Central memory CD8-positive, alpha-beta T cell (primary cell): ENCODE measurements around the gene TMEM123.
A peak's percentile ranks its signal among the peaks of the same experiment; 100 is the strongest.
"Not testable (repeated sequence)": the region's sequence is repeated elsewhere in the genome, so short reads cannot be mapped to it uniquely, and the experiment has no call there.

ENCODE experiments used
- ATAC-seq: fragments of 150-1000 bp; cut with Tn5 transposase; replicated peaks from 2 replicates; pipeline ENCODE4 v1.10.0; 2022; ENCODE audit warnings: mild to moderate bottlenecking, moderate FRiP score, moderate number of reproducible peaks; ENCODE audit not compliant: poor library complexity, severe bottlenecking; ENCODE audit errors: extremely low read depth
- DNase-seq, 2 donors: peaks; one replicate each; pipeline ENCODE4 v3.0.0; 2021; ENCODE audit warnings: low spot score in 2 of 2
- H3K27ac Mint-ChIP-seq: one replicate; pipeline ENCODE4 v1.8.0; 2022; ENCODE audit warnings: low read depth, mild to moderate bottlenecking, moderate library complexity, mixed read lengths
- H3K27me3 Mint-ChIP-seq: one replicate; pipeline ENCODE4 v1.8.0; 2022; ENCODE audit warnings: mixed read lengths
- H3K36me3 Mint-ChIP-seq: one replicate; pipeline ENCODE4 v1.8.0; 2022; ENCODE audit warnings: mild to moderate bottlenecking, moderate library complexity, mixed read lengths; ENCODE audit not compliant: insufficient read depth
- H3K4me1 Mint-ChIP-seq: one replicate; pipeline ENCODE4 v1.8.0; 2022; ENCODE audit warnings: mixed read lengths
- H3K4me3 Mint-ChIP-seq: one replicate; pipeline ENCODE4 v1.8.0; 2022; ENCODE audit warnings: mild to moderate bottlenecking, moderate library complexity, mixed read lengths
- H3K9me3 Mint-ChIP-seq: one replicate; pipeline ENCODE4 v1.8.0; 2022; ENCODE audit warnings: mixed read lengths

The TMEM123 gene

DNA sequence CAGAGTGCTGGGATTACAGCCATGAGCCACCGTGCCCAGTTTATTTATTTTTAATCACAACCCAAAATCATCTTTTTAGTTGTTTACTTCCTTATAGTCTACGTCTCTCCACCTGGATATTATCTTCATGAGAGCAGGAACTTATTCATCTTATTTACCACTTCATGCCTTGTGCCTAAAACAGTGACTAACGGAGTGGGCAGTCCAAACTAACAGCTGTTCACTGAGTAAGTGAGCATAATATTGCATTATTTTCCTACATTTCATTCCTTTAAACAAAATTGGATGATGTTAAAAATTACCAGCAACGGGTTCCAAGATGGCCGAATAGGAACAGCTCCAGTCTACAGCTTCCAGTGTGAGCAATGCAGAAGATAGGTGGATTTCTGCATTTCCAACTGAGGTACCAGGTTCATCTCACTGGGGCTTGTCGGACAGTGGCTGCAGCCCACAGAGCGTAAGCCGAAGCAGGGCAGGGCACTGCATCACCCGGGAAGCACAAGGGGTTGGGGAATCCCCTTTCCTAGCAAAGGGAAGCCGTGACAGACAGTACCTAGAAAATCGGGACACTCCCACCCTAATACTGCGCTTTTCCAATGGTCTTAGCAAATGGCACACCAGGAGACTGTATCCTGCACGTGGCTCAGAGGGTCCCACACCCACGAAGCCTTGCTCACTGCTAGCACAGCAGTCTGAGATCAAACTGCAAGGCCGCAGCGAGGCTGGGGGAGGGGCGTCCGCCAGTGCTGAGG is 14.1 kb downstream of the TMEM123 start:
- Mint-ChIP-seq H3K4me1 (peaks cover 56% of the 10 kb centered on the region), H3K36me3 (peaks cover 16% of the 10 kb centered on the region), H3K4me3 (peak overlapping the region; percentile 20), H3K27me3 (no peaks in the 10 kb centered on the region), H3K27ac (no peak overlapping the region), H3K9me3 (no peaks in the 10 kb centered on the region)
- no peak for ATAC-seq
- DNase-seq: no peak

DNA sequence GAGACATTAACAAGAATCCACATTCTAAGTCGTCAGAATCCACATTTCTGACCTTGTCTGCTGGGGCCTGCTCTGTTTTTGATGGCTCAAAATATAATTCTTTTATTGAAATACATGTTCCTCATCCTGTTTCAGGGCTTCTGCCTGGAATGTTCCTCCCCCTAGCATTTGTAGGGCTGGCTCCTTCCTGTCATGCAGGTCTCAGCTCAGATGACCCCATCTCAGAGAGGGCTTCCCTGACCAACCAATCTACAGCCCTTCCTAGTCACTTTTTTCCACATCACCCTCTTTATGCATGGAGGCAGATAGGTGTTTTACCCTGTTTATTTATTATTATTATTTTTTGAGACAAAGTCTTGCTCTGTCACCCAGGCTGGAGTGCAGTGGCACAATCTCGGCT is 14.8 kb downstream of the TMEM123 start:
- Mint-ChIP-seq H3K9me3 (no peaks in the 10 kb centered on the region), H3K4me1 (peaks cover 56% of the 10 kb centered on the region), H3K36me3 (peaks cover 14% of the 10 kb centered on the region), H3K4me3 (no peak overlapping the region), H3K27me3 (no peaks in the 10 kb centered on the region), H3K27ac (no peak overlapping the region)
- DNase-seq: no peak
- ATAC-seq: no peak

- peaks cover 4% of the 10 kb centered on the region for H3K9me3 Mint-ChIP-seq
- ATAC-seq: no peak
- peaks cover 14% of the 10 kb centered on the region for H3K36me3 Mint-ChIP-seq
- H3K4me3 Mint-ChIP-seq: no peak overlapping the region
- no peaks in the 10 kb centered on the region for H3K27me3 Mint-ChIP-seq
- DNase-seq: no peak
- H3K4me1 Mint-ChIP-seq: peaks cover 55% of the 10 kb centered on the region
- no peak overlapping the region for H3K27ac Mint-ChIP-seq
Observed at GRCh38 chr11:102436976-102437375, 15.6 kb downstream of the TMEM123 start.

- Mint-ChIP-seq H3K27ac (no peak overlapping the region), H3K4me1 (peaks cover 55% of the 10 kb centered on the region), H3K36me3 (peaks cover 14% of the 10 kb centered on the region), H3K27me3 (no peaks in the 10 kb centered on the region), H3K4me3 (no peak overlapping the region), H3K9me3 (peaks cover 7% of the 10 kb centered on the region)
- DNase-seq: no peak
- ATAC-seq: no peak
Observed at GRCh38 chr11:102436561-102436960, 16.0 kb downstream of the TMEM123 start.

DNA sequence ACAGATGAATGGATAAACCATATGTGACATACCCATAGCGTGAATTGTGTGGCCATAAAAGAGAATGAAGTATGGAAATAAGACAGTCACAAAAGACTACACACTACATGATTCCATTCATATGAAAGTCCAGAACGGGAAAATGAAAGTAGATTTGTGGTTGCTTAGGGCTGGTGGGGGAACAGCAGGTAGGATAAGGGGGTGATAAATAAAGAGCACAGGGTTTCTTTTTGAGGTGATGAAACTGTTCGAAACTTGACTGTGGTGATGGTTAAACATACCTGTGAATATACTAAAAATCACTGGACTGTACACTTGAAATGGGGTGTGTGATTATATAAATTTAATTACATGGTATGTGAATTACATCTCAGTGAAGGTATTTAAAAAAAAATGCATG is 16.9 kb downstream of the TMEM123 start:
- Mint-ChIP-seq H3K4me1 (peaks cover 54% of the 10 kb centered on the region), H3K27me3 (no peaks in the 10 kb centered on the region), H3K36me3 (peaks cover 14% of the 10 kb centered on the region), H3K27ac (no peak overlapping the region), H3K4me3 (no peak overlapping the region), H3K9me3 (peaks cover 7% of the 10 kb centered on the region)
- no peak for DNase-seq
- no peak for ATAC-seq

GRCh38 chr11:102433571-102433970 is 19.0 kb downstream of the TMEM123 start:
- not testable (repeated sequence) for DNase-seq, H3K4me3 Mint-ChIP-seq, H3K27me3 Mint-ChIP-seq, H3K27ac Mint-ChIP-seq, ATAC-seq, H3K9me3 Mint-ChIP-seq
- peaks cover 60% of the 10 kb centered on the region for H3K4me1 Mint-ChIP-seq
- peaks cover 16% of the 10 kb centered on the region for H3K36me3 Mint-ChIP-seq

GRCh38 chr11:102432560-102432959 is 20.0 kb downstream of the TMEM123 start:
- not testable (repeated sequence) for ATAC-seq, H3K4me3 Mint-ChIP-seq, H3K9me3 Mint-ChIP-seq, DNase-seq, H3K27me3 Mint-ChIP-seq, H3K27ac Mint-ChIP-seq
- Mint-ChIP-seq H3K4me1 (peaks cover 61% of the 10 kb centered on the region), H3K36me3 (peaks cover 14% of the 10 kb centered on the region)

DNA sequence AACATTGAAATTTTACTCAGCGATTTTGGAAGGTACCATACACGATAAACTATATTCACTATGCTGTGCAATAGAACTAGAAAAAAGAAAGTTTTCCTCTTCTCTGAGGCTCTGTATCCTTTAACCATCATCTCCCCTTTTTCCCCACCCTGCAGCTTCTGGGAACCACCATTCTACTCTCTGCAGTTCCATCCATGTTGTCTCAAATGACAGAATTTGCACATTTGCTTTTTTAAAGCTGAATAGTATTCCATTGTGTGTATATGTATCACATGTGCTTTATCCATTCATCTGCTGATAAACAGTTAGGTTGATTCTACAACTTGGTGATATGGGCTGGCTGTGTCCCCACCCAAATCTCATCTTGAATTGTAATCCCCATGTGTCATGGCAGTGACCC is 21.2 kb downstream of the TMEM123 start:
- Mint-ChIP-seq H3K27ac (peak overlapping the region; percentile 11), H3K36me3 (peaks cover 7% of the 10 kb centered on the region), H3K4me3 (no peak overlapping the region), H3K4me1 (peaks cover 60% of the 10 kb centered on the region), H3K27me3 (no peaks in the 10 kb centered on the region), H3K9me3 (peaks cover 7% of the 10 kb centered on the region)
- ATAC-seq (no peak), DNase-seq (no peak)

DNA sequence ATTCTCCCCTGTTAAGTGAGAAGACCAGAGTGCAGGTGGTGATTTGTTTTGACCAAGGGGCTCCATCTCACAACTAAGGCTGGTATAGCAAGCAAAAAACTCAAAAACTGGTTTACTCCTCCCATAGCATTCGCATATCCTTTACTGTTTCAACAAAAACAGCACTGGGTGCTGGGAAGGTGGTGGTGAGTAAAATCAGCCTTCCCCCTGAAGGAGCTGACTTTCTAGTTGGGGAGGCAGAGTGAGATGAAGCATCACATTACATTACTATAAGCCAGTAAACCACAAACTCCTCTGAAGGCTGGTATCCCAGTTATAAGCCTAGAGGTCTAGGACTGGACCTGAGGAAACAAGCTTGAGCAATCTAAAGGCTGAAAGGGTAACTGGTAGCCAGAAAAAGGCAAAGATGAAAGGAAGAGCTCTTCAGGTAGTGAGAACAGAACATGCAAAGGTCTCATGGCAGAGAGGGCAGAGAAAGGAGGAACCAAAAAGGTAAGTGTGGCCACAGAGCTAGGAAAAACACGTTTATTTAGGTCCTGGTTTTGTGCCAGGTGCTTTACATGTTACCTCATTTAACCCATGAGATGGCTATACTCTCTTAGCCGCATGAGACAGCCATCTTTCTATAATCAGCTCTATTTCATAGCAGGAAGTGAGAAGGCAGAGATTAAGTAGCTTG is 22.3 kb downstream of the TMEM123 start:
- H3K27me3 Mint-ChIP-seq: no peaks in the 10 kb centered on the region
- H3K36me3 Mint-ChIP-seq: peaks cover 7% of the 10 kb centered on the region
- peaks cover 63% of the 10 kb centered on the region for H3K4me1 Mint-ChIP-seq
- peak overlapping the region; percentile 52 for H3K27ac Mint-ChIP-seq
- no peak for ATAC-seq
- no peak for DNase-seq
- peaks cover 7% of the 10 kb centered on the region for H3K9me3 Mint-ChIP-seq
- no peak overlapping the region for H3K4me3 Mint-ChIP-seq

GRCh38 chr11:102429691-102430090 is 22.9 kb downstream of the TMEM123 start:
- ATAC-seq: no peak
- no peaks in the 10 kb centered on the region for H3K27me3 Mint-ChIP-seq
- H3K27ac Mint-ChIP-seq: peak overlapping the region; percentile 52
- H3K4me3 Mint-ChIP-seq: no peak overlapping the region
- DNase-seq: no peak
- H3K36me3 Mint-ChIP-seq: peaks cover 6% of the 10 kb centered on the region
- H3K9me3 Mint-ChIP-seq: peaks cover 7% of the 10 kb centered on the region
- peaks cover 67% of the 10 kb centered on the region for H3K4me1 Mint-ChIP-seq

GRCh38 chr11:102429226-102429625 is 23.3 kb downstream of the TMEM123 start:
- ATAC-seq (no peak), DNase-seq (no peak)
- Mint-ChIP-seq H3K36me3 (peaks cover 6% of the 10 kb centered on the region), H3K4me1 (peaks cover 67% of the 10 kb centered on the region), H3K4me3 (no peak overlapping the region), H3K9me3 (peaks cover 7% of the 10 kb centered on the region), H3K27me3 (no peaks in the 10 kb centered on the region), H3K27ac (no peak overlapping the region)

GRCh38 chr11:102428696-102429095 is 23.9 kb downstream of the TMEM123 start:
- Mint-ChIP-seq H3K27ac (no peak overlapping the region), H3K4me3 (no peak overlapping the region), H3K27me3 (no peaks in the 10 kb centered on the region), H3K9me3 (peaks cover 7% of the 10 kb centered on the region), H3K36me3 (peaks cover 6% of the 10 kb centered on the region), H3K4me1 (peaks cover 68% of the 10 kb centered on the region)
- ATAC-seq (no peak), DNase-seq (no peak)

DNA sequence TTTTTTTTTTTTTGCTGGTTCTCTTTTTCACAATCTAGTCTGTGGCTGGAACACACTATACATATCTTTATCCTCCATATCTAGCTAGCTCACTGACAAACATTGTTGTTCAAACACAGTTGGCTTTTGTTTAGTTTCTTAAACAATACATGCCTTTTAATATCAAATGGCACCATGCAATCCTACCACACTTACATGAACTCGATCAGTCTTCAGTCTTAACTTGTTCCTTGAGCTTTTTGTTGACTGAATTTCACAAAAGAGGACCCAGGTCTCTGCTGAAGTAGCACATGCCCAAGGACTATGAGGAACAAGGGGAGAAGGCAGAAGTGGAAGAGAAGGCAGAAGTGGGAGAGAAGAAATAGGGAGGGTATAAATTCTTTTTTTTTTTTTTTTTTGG is 25.5 kb downstream of the TMEM123 start:
- peak overlapping the region; percentile 68 for H3K27ac Mint-ChIP-seq
- peaks cover 72% of the 10 kb centered on the region for H3K4me1 Mint-ChIP-seq

More for the DNA sequence above, 25.5 kb downstream of the TMEM123 start:
- no peak overlapping the region for H3K4me3 Mint-ChIP-seq
- peaks cover 6% of the 10 kb centered on the region for H3K36me3 Mint-ChIP-seq
- ATAC-seq (no peak), DNase-seq (no peak)
- H3K27me3 Mint-ChIP-seq: no peaks in the 10 kb centered on the region
- H3K9me3 Mint-ChIP-seq: peaks cover 4% of the 10 kb centered on the region
